GM19023 (cell line): ENCODE data around the gene PISD.

Experiments
- ATAC-seq: cut with Tn5 transposase; IDR thresholded peaks from one replicate; pipeline ENCODE4 v1.9.1; 2021; ENCODE audit warnings: mild to moderate bottlenecking, moderate library complexity; ENCODE audit not compliant: unreplicated experiment

The PISD gene

DNA sequence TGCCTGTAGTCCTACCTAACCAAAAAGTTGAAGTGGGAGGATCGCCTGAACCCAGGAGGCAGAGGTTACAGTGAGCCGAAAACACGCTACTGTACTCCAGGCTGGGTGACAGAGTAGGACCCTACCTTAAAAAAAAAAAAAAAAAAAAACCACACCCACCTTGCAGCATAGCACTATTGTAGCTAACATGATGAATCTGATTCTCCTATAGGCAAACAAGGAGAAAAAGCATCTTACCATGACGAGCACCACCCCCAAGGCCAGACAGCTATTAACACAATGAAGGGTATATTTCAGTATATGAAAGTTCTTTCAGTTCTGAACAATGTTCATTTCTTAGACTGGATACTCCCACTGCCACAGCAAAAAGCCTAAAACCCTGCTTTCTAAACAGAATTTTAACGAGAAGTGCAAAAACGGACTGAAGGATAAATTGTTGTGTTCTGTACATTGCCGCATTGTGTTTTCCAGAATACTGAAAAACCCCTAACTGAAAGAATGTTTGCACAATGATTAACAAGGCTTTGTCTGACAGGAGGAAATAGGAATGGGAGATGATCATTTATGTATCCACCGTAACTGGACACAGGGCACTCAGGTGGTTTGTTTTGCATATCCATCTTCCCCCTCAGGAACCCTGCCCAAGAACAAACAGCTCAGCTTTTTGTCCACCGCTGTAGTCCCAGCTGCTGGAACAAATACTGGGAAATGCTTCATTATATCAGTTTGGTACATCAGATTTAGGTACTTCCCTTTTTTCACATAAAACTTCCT is 8.9 kb downstream of the PISD start:
- ATAC-seq: no peak

DNA sequence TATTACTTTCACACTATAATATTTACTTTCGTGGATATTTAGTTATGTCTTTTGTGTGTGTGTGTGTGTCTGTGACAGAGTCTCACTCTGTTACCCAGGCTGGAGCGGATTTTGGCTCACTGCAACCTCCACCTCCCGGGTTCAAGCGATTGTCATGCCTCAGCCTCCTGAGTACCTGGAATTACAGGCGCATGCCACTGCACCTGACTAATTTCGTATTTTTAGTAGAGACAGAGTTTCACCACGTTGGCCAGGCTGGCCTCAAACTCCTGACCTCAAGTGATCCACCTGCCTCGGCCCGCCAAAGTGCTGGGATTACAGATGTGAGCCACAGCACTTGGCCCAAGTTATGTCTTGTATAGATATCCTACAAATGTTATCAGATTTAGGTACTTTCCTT is 9.9 kb downstream of the PISD start:
- no peak for ATAC-seq

DNA sequence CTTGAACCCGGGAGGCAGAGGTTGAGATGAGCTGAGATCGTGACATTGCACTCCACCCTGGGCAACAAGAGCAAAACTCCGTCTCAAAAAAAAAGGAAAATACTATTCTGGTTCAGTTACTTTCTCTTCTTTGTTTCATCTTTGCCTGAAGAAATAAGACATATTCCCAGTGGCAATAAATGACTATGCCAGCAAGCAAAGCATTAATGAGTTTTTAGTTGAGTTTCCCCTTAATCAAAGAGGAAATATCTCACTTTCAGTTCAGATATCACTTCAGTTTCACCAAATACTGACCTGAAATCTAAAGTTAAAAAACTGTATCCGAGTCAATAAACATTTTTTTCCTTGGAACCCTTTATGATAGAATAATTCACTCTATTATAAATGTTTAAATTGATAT is 10.4 kb downstream of the PISD start:
- ATAC-seq: no peak

- no peak for ATAC-seq
Observed at GRCh38 chr22:31650391-31650790, 11.6 kb downstream of the PISD start.

GRCh38 chr22:31647523-31648320 is 14.3 kb downstream of the PISD start:
- ATAC-seq: no peak

DNA sequence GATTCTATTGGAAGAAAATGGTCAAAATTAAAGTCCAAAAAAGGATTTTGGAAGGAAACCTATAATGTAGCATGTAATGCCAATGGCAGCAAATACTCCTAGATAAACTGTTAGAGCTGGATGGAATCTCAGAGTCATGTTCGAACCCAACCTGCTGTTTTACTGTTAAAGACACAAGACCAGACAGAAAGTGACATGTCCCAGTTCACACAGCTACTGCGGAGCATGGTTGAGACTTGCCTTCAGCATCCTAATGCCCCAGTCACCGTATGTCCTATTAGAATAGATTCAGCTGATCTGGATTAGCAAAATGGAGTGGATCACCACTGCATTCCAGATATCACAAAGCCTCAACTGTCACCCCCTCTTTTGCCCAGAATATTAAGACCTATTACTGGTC is 14.9 kb downstream of the PISD start:
- no peak for ATAC-seq

DNA sequence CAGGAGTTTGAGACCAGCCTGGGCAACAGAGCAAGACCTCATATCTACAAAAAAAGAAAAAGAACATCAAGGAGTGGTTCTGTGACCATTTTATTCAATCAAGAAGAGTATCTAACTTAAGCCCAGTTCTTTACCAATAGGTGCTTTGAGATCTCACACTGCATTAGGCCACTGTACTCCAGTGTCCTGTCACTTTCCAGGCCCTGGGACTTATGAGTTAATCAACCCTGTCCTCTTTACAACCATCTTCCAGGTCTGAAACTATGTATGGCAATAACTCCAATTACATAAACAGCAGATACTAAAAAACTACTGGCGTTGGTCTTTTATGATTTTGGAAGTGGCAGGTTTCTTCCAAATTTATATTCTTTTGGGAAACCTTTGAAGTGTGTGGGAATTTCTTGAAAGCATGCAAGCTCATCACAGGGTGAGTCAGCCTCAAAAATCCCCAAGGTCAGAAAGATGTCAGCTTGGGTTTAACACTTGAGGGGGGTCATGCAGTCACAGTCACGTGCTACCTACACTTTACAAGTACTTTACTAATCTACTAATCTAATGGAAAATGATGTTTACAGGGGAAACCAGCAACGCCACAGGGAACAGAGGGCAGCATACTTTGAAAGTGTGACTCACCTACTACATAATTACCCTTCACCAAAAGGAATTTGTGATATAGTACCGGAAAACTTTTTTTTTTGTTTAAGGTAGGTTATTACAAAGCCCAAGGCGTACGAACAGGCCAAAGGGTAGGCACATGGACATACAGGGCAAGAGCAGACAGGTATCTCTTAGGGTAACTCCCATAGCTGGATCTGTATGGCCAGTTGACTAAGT is 15.6 kb downstream of the PISD start:
- ATAC-seq: no peak

DNA sequence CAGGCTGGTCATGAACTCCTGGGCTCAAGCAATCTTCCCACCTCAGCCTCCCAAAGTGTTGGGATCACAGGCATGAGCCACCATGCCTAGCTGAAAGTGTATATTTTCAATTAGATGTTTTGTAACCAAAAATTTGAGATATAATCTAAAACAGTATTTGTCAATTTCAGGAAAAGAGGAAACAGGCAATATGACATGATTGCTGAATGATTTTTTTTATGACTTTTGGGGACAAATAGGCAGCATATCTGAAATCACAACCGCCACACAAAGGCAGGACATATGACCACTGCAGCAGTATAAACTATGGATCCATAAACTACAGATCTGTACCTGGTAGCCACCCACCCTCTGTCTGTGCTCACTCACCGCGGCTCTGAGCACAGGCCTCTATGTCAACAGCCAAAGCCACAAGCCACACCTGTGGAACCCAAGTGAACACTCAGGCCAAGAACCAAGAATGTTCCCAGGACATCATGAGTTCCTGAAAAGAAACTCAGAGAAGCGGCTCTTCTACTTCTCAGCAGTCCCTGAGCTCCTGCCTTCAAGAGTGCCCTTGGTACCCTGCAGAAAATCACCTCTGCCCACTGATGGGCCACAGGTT is 22.5 kb downstream of the PISD start:
- ATAC-seq: no peak

- peak; percentile 13 for ATAC-seq
Observed at GRCh38 chr22:31637891-31638618, 24.0 kb downstream of the PISD start.

DNA sequence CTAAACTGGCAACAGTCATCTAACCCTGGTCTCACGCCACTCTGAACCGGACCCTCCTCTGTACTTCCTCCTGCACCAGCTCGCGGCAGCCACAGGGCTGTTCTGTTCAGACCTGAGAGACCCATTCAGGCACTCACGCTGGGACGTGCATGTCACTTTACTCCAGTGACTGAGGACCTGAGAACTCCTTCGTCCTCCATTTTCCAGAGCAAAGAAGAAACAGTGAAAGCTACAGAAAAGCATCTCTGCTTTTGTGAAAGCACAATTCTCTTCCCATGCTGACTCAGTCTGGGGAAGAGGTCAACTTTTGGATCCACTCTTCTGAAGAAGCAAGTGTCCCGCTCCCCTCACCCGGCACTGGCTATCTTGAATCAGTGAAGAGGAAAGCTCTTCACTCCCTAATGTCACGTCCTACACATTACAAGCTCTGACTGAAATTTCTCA is 24.5 kb downstream of the PISD start:
- ATAC-seq: peak; percentile 57

DNA sequence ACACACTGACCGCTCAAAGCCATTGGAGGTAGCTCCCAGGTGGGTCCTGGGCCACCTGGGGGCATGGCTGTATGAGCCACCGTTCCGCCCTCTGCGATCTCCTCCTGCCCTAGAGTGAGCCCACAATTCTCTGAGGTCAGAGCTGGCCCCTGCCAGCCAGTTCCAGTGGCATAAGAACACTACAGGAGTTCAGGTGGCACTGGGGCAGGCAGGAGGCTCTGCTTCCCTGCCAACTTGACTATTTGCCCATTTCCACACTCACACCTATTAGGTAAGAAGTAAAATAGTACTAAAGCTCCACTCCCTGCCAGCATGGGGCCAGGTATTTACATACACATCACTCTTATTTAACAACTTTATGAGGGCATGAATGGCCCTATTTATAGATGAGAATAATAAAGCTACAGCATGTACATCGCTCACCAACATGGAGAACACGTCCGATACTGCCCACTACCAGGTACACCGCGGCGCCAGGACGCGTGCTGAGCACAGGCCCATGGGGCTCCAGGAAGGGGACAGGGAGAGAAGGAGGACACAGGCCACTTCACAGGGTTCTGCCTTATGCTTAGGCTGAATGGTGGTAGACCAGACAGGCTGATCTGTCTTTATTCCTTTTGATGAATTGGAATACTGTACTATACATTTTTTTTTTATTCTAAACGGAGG is 26.2 kb downstream of the PISD start:
- ATAC-seq: no peak

- ATAC-seq: no peak
Observed at GRCh38 chr22:31631436-31631835, 30.6 kb downstream of the PISD start.

GRCh38 chr22:31630331-31631329 is 31.4 kb downstream of the PISD start:
- no peak for ATAC-seq

GRCh38 chr22:31629741-31630184 is 32.3 kb downstream of the PISD start:
- ATAC-seq: no peak

DNA sequence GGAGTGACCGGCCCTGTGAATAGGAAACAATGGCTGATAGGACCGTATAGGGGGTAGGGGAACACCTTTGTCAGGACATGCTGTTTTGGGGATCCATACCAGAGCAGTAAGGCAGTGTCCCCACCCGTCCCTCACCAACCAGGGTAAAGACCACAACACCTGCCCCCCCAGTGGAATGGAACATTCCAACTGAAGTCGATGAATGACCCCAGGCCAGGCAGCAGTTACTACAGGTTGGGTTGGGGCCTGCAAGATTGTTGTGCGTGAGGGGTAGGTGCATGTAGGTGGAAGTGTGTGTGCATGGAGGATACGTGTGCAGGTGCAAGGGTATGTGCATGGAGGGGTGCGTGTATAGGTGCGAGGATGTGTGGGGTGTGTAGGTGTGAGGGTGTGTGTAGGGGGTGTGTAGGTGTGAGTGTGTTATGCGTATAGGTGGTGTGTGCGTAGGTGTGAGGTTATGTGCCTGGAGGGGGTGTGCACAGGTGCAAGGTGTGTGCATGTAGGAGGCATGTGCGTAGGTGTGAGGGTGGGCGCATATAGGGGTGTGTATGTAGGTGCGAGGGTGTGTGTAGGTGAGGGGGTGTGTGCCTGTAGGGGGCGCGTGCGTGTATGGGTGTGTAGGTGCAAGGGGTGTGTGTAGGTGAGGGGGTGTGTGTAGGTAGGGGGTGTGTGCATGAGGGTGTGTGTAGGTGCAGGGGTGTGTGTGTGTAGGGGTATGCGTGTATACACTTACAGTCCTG is 32.9 kb downstream of the PISD start:
- no peak for ATAC-seq

DNA sequence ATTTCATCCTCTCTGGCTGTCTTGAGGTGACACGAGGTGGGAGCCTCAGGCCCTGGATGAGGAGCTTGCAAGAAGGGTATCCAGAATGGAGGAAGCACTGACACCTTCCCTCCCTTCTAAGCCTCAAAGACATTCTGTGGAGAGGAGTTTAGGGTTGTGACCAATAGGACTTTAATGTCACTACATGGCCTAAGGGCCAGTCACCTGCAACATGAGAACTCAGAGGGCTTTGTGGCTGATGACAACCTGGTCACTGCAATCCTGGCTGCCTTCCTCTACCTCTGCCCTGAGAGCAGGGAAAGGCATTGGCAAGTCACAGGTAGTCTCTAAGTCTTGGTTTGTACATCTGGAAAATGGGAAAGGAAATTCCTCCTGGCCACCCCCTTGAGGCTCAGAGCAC is 33.7 kb downstream of the PISD start:
- ATAC-seq: no peak

GRCh38 chr22:31627223-31627731 is 34.7 kb downstream of the PISD start:
- ATAC-seq: no peak
